OCI-LY7 (cell line): ENCODE measurements around the gene CCDC38. TPM values are rescaled to one million over a fixed set of nuclear protein-coding genes. Genes with fewer than 3 reads are reported as not detected.

ENCODE experiments used
- BruUV-seq: library from RNA; stranded (reverse); fragments of 400-500 nt; replicated peaks from 2 replicates; lab custom pipeline; 2021; lab: Mats Ljungman, UMichigan
- CTCF ChIA-PET: fragments of 300-600 bp; sonication (Branson Sonifier 250); formaldehyde crosslinking; loops from one replicate; lab custom pipeline; 2022; ENCODE audit warnings: antibody characterized with exemption; ENCODE audit not compliant: unreplicated experiment; lab: Charles Lee
- POLR2A ChIA-PET: fragments of 300-600 bp; sonication (Branson Sonifier 250); formaldehyde crosslinking; loops from one replicate; lab custom pipeline; 2022; ENCODE audit warnings: antibody characterized with exemption; lab: Charles Lee
- DNase-seq: peaks from one replicate; pipeline ENCODE4 v3.0.0-alpha.2; 2015; ENCODE audit warnings: low spot score
- H2AFZ ChIP-seq: fragments of 200-600 bp; sonication (generic), shearing (Covaris generic); 2 replicates; pipeline ENCODE4 v1.6.1; 2014; ENCODE audit warnings: mild to moderate bottlenecking, antibody characterized with exemption, low read length, moderate library complexity
- H3K27ac ChIP-seq: fragments of 200-600 bp; sonication (generic); 2 replicates; pipeline ENCODE4 v1.5.1; 2014; ENCODE audit warnings: mixed run types, low read depth, mild to moderate bottlenecking, moderate library complexity, low read length, inconsistent platforms; ENCODE audit not compliant: poor library complexity, severe bottlenecking
- H3K36me3 ChIP-seq: fragments of 200-600 bp; sonication (generic); 2 replicates; pipeline ENCODE4 v1.6.1; 2014; ENCODE audit warnings: mild to moderate bottlenecking, antibody characterized with exemption, low read length, moderate library complexity, mixed read lengths; ENCODE audit not compliant: insufficient read depth
- H3K4me1 ChIP-seq: fragments of 200-600 bp; sonication (generic); 2 replicates; pipeline ENCODE4 v1.5.1; 2014; ENCODE audit warnings: mild to moderate bottlenecking, low read length; ENCODE audit not compliant: insufficient read depth, poor library complexity, severe bottlenecking
- H3K4me2 ChIP-seq: fragments of 200-600 bp; sonication (generic); 2 replicates; pipeline ENCODE4 v1.6.1; 2014; ENCODE audit warnings: mild to moderate bottlenecking, low read length
- H3K4me3 ChIP-seq: fragments of 200-600 bp; sonication (generic); 2 replicates; pipeline ENCODE4 v1.5.1; 2014; ENCODE audit warnings: mild to moderate bottlenecking, low read depth, low read length; ENCODE audit not compliant: poor library complexity, severe bottlenecking
- H3K79me2 ChIP-seq: fragments of 200-600 bp; sonication (generic); 2 replicates; pipeline ENCODE4 v1.6.1; 2016; ENCODE audit warnings: low read depth, mild to moderate bottlenecking, low read length, moderate library complexity, mixed read lengths; ENCODE audit not compliant: insufficient read depth
- H3K9me2 ChIP-seq: fragments of 200-600 bp; sonication (generic); 2 replicates; pipeline ENCODE4 v1.6.1; 2016; ENCODE audit warnings: mild to moderate bottlenecking, low read length, mixed read lengths; ENCODE audit not compliant: insufficient read depth
- H3K9me3 ChIP-seq: fragments of 200-600 bp; sonication (generic); 2 replicates; pipeline ENCODE4 v1.6.1; 2014; ENCODE audit warnings: mild to moderate bottlenecking, mixed run types, low read length, mixed read lengths
- H4K20me1 ChIP-seq: fragments of 200-600 bp; sonication (generic); 2 replicates; pipeline ENCODE4 v1.6.1; 2014; ENCODE audit warnings: mild to moderate bottlenecking, antibody characterized with exemption, low read length, moderate library complexity, mixed read lengths; ENCODE audit not compliant: insufficient read depth
- CTCF ChIP-seq: fragments of 200-600 bp; sonication (generic); conservative IDR thresholded peaks from 2 replicates; pipeline ENCODE4 v1.5.1; 2014; ENCODE audit warnings: mild to moderate bottlenecking, antibody characterized with exemption, low read length, moderate library complexity, mixed read lengths
- EZH2phosphoT487 ChIP-seq: fragments of 200-600 bp; sonication (generic); IDR thresholded peaks from 2 replicates; pipeline ENCODE4 v1.6.1; 2018; ENCODE audit warnings: low read depth, borderline replicate concordance, mild to moderate bottlenecking, mixed run types, antibody characterized with exemption, low read length, moderate library complexity, mixed read lengths
- intact Hi-C: fragments of 100-400 bp; cut with micrococcal nuclease; formaldehyde crosslinking; loops from one replicate; pipeline ENCODE4 v1.10.0; 2022; ENCODE audit not compliant: unreplicated experiment
- total RNA-seq, 2 experiments: library from RNA; depleted of rRNA in 1 of 2; stranded (reverse); fragments of >200 nt in 1 of 2; shearing (Covaris generic) in 1 of 2; gene quantifications; 2 replicates each; pipeline ENCODE4 v1.2.3, GENCODE V29; 2014 to 2022

CCDC38 gene
- total RNA-seq, 2 experiments from 2014 or later, result 0.16 to 0.99 TPM

- BruUV-seq, result no TSS peak
- H3K4me2 ChIP-seq, result no peak overlapping the region
- no peaks in the 10 kb centered on the region for H4K20me1 ChIP-seq
- ChIA-PET CTCF (interaction anchor here (0.9 to 2.1 kb wide), 2 partner anchors 80 to 82 kb away, joined by 3 to 8 read pairs; no protein-coding TSS in a partner anchor), POLR2A (interaction anchor here (1.1 kb wide), 1 partner anchor 34 kb away, joined by 3 read pairs; no protein-coding TSS in a partner anchor)
- DNase-seq, result peak; percentile 75
- no peaks in the 10 kb centered on the region for H3K9me2 ChIP-seq
- H2AFZ ChIP-seq, result peak overlapping the region; percentile 38; the same call in 1 of the 2 replicates
- peaks cover 4% of the 10 kb centered on the region for H3K4me1 ChIP-seq
- no peaks in the 10 kb centered on the region for H3K36me3 ChIP-seq
- H3K9me3 ChIP-seq, result no peaks in the 10 kb centered on the region
- intact Hi-C loops, result loop anchor here (1.0 to 2.0 kb wide), 3 partner anchors 44 to 598 kb away; no protein-coding TSS in a partner anchor
- H3K4me3 ChIP-seq, result no peak overlapping the region
- H3K27ac ChIP-seq, result no peak overlapping the region
- TF ChIP-seq CTCF (peak; percentile 93), EZH2phosphoT487 (no peak)
- no peaks in the 10 kb centered on the region for H3K79me2 ChIP-seq
Measured at GRCh38 chr12:95918194-95918993, 24.0 kb downstream of the CCDC38 start.

- H2AFZ ChIP-seq, result no peak overlapping the region
- no peak for DNase-seq
- intact Hi-C loops, result no loop called here
- H3K79me2 ChIP-seq, result no peaks in the 10 kb centered on the region
- ChIA-PET POLR2A (no interaction called here), CTCF (interaction anchor here (0.6 kb wide), 1 partner anchor 327 kb away, joined by 5 read pairs; no protein-coding TSS in a partner anchor)
- no peaks in the 10 kb centered on the region for H3K9me3 ChIP-seq
- H3K4me1 ChIP-seq, result no peaks in the 10 kb centered on the region
- no peak overlapping the region for H3K27ac ChIP-seq
- H3K36me3 ChIP-seq, result no peaks in the 10 kb centered on the region
- TF ChIP-seq CTCF (no peak), EZH2phosphoT487 (no peak)
- no peaks in the 10 kb centered on the region for H3K9me2 ChIP-seq
- H4K20me1 ChIP-seq, result no peaks in the 10 kb centered on the region
- H3K4me3 ChIP-seq, result no peak overlapping the region
- no TSS peak for BruUV-seq
- H3K4me2 ChIP-seq, result no peak overlapping the region
Measured at GRCh38 chr12:95909871-95910270, 32.5 kb downstream of the CCDC38 start.
